GM21526 (cell line): ENCODE measurements around the gene EREG.
"Not testable (repeated sequence)": the region's sequence is repeated elsewhere in the genome, so short reads cannot be mapped to it uniquely, and the experiment has no call there.

Source experiments
- ATAC-seq: cut with Tn5 transposase; IDR thresholded peaks from one replicate; pipeline ENCODE4 v1.9.1; 2021; ENCODE audit warnings: moderate library complexity; ENCODE audit not compliant: unreplicated experiment, low FRiP score

EREG gene

GRCh38 chr4:74340421-74340820 lies 24.5 kb upstream of the EREG start:
- ATAC-seq, result not testable (repeated sequence)

DNA sequence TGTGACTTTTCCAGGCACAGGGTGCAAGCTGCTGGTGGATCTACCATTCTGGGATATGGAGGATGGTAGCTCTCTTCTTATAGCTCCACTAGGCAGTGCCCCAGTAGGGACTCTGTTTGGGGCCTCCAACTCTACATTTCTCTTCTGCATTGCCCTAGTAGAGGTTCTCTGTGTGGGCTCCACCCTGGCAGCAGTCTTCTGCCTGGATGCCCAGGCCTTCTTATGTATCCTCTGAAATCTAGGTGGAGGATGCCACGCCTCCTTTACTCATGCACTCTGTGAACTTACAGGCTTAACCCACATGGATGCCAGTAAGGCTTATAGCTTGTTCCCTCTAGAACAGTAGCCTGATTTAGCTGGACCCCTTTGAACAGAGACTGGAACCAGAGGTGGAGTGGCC lies 20.9 kb upstream of the EREG start:
- no peak for ATAC-seq

- no peak for ATAC-seq
Measured at GRCh38 chr4:74353858-74354257, 11.1 kb upstream of the EREG start.

- ATAC-seq, result no peak
Measured at GRCh38 chr4:74357965-74358364, 7.0 kb upstream of the EREG start.

DNA sequence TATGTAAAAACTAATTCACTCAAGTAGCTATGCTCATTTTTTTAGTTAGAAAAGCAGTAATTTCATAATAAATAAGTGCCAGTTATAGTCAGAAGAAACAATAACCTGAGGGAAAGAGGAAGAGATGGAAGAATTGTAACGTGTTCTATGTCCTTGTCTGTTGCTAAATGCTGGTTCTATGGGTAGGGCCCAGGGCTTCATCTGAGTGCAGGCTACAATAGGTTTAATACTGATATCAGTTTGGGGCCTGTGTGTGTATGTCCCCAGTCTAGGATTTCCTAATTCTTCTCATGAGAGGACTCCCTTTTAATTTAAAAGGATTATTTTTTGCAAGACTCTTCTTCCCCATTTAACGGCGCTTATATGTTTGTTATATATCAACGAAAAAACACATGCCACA lies 3.3 kb upstream of the EREG start:
- no peak for ATAC-seq

GRCh38 chr4:74362347-74362746 lies 2.6 kb upstream of the EREG start:
- no peak for ATAC-seq

DNA sequence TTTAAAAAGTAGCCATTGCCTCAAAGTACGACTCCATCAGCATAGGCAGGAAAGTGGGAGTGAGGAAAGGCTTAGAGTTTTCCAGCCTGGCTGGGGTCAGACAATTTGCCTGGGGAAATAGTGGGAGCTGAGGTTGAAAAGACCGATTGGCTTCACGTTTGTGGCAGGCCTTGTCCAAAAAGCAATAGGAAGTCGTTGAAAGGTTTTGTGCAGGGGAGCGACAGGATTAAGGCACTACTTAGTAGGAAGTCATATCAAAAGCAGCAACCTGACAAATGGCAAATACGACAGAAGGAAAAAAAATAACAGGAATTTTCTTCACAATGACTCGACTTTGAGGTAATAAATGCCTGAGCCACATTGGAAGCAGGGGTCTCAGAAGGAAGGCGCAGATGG lies 691 bp upstream of the EREG start:
- no peak for ATAC-seq

DNA sequence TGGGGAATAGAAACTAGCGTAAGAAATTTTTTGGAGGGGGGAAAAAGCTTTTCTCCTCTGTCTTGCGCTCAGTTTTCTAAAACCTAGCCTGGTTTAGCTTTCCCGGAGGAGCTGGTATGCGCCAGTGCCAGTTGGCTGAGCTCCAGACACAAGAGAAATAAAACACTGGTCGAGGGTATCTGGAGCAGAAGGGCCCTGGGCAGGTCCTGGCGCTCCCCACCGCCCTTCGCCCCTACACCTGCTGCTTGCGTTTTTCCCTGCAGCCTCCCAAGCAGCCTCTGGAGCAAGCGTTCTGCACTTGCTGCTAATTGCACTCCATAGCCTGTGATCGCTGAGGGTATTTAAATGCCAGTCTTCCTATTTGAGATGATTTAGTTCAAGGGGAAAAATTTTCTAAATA lies 816 bp downstream of the EREG start:
- no peak for ATAC-seq

- no peak for ATAC-seq
Measured at GRCh38 chr4:74366367-74366911, 1.5 kb downstream of the EREG start.

- no peak for ATAC-seq
Measured at GRCh38 chr4:74367656-74368290, 2.8 kb downstream of the EREG start.

GRCh38 chr4:74368596-74368995 lies 3.7 kb downstream of the EREG start:
- no peak for ATAC-seq

DNA sequence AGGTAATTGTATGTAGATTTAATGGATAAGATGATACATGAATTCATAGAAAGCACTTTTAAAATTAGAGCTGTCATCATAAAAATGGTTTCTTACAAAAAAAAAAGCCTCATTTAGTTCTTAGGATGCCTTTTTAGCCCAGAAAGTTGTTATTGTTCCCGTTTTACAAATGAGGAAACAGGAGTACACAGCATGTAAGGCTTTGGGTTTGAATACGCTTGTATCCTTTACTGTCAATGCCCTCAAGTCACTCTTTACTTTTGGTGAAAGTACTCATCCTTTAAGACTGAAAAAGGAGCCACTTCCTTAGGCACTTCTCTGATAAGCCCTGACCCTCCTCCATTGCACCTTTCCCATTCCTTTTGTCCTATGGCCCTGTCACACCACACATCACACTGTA lies 4.9 kb downstream of the EREG start:
- no peak for ATAC-seq

DNA sequence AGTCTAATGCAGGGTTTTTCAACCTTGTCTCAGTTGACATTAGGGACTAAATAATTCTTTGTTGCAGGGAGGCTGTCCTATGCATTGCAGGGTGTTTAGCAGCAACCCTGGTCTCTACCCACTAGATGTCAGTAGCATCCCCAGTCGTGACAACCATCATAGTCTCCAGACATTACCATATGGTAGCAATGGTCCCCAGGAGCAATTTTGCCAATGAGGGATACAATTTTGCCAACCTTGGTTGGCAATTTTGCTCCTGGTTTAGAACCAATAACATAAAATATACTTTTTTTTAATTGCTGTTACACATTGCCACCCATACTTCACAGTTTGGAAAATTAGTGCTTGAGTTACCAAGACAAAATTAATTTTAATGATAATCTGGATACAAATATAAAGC lies 6.0 kb downstream of the EREG start:
- peak; percentile 91 for ATAC-seq

DNA sequence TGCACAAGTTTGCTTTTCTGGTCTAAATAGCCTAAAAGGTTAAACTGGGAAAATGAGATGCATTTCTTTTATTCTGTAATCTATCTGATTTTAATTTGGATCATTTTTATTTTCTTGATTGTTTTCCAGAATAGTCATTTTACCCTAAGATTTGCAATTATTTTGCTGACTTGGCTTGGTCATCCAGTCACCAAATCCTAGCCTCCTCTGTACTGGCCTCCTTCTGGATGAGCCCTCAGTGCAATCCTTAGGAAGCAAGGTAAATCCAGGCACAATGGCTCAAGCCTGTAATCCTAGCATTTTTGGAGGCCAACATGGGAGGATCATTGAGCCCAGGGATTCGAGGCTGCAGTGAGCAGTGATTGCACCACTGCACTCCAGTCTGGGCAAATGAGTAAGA lies 9.2 kb downstream of the EREG start:
- no peak for ATAC-seq

GRCh38 chr4:74374561-74375327 lies 9.8 kb downstream of the EREG start:
- ATAC-seq, result no peak

- no peak for ATAC-seq
Measured at GRCh38 chr4:74375824-74376426, 11.0 kb downstream of the EREG start.

DNA sequence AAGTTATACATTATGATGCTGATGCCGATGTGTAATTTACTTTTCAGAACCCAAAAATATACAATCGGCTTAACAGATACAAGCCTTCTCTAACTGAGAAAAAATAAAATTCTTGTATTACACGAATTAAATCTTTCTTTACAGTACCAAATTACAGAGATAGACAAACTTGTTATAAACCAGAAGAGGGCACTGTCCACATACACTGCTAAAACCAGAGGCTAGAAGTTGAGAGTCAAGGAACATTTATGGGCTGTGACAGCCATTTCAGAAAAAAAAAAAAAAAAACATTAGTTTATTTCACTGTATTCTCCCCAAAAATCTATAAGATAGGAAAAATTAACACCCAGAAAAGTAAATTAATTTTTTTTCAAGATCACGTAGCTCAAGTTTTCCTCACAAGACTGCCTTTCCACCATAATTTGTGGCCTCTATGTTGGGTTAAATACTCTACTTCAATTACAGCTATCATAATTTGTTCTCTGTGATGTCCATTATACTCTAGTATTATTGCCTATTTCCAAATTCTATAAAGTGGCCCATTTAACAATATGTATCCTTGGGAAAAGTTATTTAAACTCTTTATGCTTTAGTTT lies 12.0 kb downstream of the EREG start:
- peak; percentile 66 for ATAC-seq

- no peak for ATAC-seq
Measured at GRCh38 chr4:74377714-74378113, 12.8 kb downstream of the EREG start.

DNA sequence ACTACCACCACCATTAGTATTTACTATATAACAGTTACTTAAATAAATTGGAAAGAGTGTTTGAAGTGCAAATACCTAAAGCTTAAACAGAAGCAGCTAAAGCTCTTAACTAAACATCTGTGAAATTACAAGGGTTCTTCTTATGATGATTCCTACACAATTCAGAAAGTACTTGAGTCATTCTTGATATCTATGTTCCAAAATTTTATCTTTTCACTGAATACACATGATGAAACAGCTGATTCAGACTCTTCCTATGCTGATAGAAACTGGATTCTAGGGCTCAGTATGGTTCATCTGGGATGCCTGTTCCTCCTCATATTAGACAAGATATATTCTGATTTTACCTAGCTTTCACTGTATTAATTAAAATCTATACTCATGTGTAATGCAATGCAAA lies 13.6 kb downstream of the EREG start:
- ATAC-seq, result no peak

GRCh38 chr4:74379912-74380311 lies 15.0 kb downstream of the EREG start:
- ATAC-seq, result no peak

- ATAC-seq, result no peak
Measured at GRCh38 chr4:74385386-74385785, 20.4 kb downstream of the EREG start.
